ENCODE results near the gene CNPY2.
"Not testable (repeated sequence)": the region's sequence is repeated elsewhere in the genome, so short reads cannot be mapped to it uniquely, and the experiment has no call there.

CNPY2 gene

GRCh38 chr12:56315622-56316473, at the start of gene CNPY2:
TSS of gene CNPY2 (minus strand) at chr12:56315988. CDS start at chr12:56315217, 771 bp downstream.
- peaks cover 10% of the 10 kb centered on the region for H3K36me3 Mint-ChIP-seq
- peaks cover 5% of the 10 kb centered on the region for H3K4me1 Mint-ChIP-seq
- no peaks in the 10 kb centered on the region for H3K27me3 Mint-ChIP-seq
- DNase-seq (ENCODE audit: low spot score in 2 of 2), result peak; percentile 89 to 93
- peak within 1 kb of the TSS; percentile 97 for H3K27ac Mint-ChIP-seq
- H3K9me3 Mint-ChIP-seq, result no peaks in the 10 kb centered on the region
- H3K4me3 Mint-ChIP-seq, result peak within 1 kb of the TSS; percentile 98
- ATAC-seq (ENCODE audit: low read depth), result peak; percentile 88

GRCh38 chr12:56362130-56363059, 46.6 kb upstream of the CNPY2 start, which contains the start of gene APOF:
TSS of gene APOF (minus strand) at chr12:56362857. CDS start at chr12:56362745, 112 bp downstream.
- peaks cover 17% of the 10 kb centered on the region for H3K4me1 Mint-ChIP-seq
- H3K9me3 Mint-ChIP-seq, result no peaks in the 10 kb centered on the region
- H3K27ac Mint-ChIP-seq, result no peak within 1 kb of the TSS
- H3K27me3 Mint-ChIP-seq, result no peaks in the 10 kb centered on the region
- H3K36me3 Mint-ChIP-seq, result no peaks in the 10 kb centered on the region
- DNase-seq (ENCODE audit: low spot score in 2 of 2), result no peak
- peak within 1 kb of the TSS; percentile 96 for H3K4me3 Mint-ChIP-seq
- ATAC-seq (ENCODE audit: low read depth), result no peak

DNA sequence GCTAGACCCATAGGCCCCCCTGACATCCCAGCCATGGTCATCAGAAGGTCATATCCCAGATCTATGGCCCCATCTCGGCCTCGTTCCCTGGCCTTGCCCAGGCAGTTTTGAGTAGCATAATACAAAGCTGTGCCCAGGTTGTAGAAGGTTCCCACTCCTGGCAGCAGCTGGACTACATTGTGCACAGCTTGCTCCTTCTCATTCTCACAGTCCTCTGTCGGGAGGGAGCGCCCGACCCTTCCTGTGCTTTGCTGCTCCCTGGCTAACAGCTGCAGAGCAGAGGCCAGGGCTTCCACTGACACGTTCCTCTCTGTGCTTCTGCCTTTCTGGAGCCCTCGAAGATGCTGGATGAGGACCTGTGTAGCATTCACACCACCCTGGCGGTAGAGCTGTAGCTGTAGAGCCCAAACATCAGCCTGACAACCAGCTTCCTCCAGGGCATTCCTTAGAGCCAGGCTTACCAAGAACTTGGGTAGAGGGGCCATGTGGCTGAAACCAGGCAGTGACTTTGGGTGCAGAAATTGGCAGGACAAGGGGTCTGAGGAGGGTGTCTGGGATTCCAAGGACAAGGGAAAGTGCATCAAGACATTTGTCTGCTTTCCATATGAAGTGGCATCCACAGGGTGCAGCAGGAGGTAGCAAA, 45.8 kb upstream of the CNPY2 start:
- ATAC-seq (ENCODE audit: low read depth) (no peak), DNase-seq (ENCODE audit: low spot score in 2 of 2) (no peak)
- Mint-ChIP-seq H3K36me3 (no peaks in the 10 kb centered on the region), H3K27ac (peak overlapping the region; percentile 82), H3K9me3 (no peaks in the 10 kb centered on the region), H3K27me3 (no peaks in the 10 kb centered on the region), H3K4me3 (peak overlapping the region; percentile 96), H3K4me1 (peaks cover 18% of the 10 kb centered on the region)

DNA sequence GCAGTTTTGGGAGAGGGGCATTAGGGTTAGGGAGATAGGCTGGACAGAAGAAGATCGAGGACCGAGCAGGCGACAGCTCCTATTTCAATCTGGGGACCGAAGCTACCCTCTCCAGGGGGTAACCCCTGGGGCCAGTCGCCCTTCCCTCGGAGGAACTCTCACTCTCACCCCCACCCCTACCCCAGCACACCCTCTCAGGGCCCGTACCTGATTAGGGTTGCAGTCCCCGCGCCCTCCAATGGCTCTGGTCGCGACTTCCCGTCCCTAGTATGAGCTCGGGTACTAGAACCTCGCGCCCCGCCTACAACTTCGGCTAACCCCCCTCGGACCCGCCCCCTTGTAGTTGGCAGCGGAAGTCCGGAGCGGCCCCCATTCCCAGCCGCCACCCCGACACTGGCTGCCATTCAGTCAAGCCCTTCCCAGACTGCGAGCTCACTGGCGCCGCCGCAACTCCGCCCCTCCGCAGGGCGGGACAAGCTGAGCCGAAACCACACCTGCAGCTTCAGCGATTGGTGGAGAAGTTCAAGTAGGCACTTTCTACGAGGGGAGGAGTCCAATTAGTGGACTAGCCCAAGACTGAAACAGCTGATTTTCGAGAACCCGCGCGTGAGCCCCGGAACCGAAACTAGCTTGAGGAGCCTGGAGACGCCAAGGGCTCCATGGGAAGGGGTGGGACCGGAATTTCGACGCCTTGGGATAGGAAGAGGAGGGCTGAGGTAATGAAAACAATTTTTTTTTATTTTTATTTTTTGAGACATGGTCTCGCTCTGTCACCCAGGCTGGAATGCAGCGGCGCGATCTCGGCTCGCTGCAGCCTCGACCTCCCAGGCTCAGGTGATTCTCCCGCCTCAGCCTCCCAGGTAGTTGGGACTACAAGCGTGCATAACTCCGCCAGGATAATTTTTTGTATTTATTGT, 44.3 kb upstream of the CNPY2 start, which contains the start of gene STAT2:
Gene STAT2 (minus strand): TSS at position 257 of the 917 bp plus-strand sequence. CDS start 3,536 bp downstream, outside the sequence.
- H3K4me1 Mint-ChIP-seq, result peaks cover 22% of the 10 kb centered on the region
- H3K27ac Mint-ChIP-seq, result peak within 1 kb of the TSS; percentile 82
- H3K9me3 Mint-ChIP-seq, result no peaks in the 10 kb centered on the region
- ATAC-seq (ENCODE audit: low read depth) (peak; percentile 93), DNase-seq (ENCODE audit: low spot score in 2 of 2) (peak; percentile 92 to 99)
- H3K27me3 Mint-ChIP-seq, result no peaks in the 10 kb centered on the region
- H3K4me3 Mint-ChIP-seq, result peak within 1 kb of the TSS; percentile 96
- peaks cover 8% of the 10 kb centered on the region for H3K36me3 Mint-ChIP-seq

- H3K27me3 Mint-ChIP-seq, result no peaks in the 10 kb centered on the region
- H3K4me3 Mint-ChIP-seq, result peak overlapping the region; percentile 96
- no peak for DNase-seq (ENCODE audit: low spot score in 2 of 2)
- peak overlapping the region; percentile 82 for H3K27ac Mint-ChIP-seq
- no peak for ATAC-seq (ENCODE audit: low read depth)
- peaks cover 22% of the 10 kb centered on the region for H3K4me1 Mint-ChIP-seq
- H3K9me3 Mint-ChIP-seq, result no peaks in the 10 kb centered on the region
- H3K36me3 Mint-ChIP-seq, result peaks cover 17% of the 10 kb centered on the region
These were observed 43.2 kb upstream of the CNPY2 start for GRCh38 chr12:56358836-56359532.

DNA sequence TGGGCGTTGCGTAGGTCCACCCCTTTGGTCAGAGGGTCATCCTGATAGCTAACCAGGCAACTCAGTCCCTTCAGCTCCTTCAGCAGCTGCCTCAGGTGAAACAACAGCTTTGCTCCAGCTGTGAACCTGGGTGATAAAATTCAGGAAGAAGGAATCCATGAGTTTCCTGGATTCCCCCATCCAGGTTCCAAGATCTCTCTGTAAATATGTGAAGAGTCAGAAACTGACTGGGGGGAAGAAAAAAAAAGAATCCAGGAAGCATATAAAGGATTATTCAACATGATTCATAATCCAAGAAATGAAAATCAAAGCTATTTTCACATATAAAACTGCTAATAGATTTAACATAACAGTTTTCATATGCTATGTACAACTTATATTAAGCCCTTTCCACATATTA, 35.5 kb upstream of the CNPY2 start:
- H3K4me3 Mint-ChIP-seq, result no peak overlapping the region
- H3K4me1 Mint-ChIP-seq, result peaks cover 3% of the 10 kb centered on the region
- H3K27me3 Mint-ChIP-seq, result no peaks in the 10 kb centered on the region
- no peaks in the 10 kb centered on the region for H3K9me3 Mint-ChIP-seq
- H3K36me3 Mint-ChIP-seq, result peaks cover 42% of the 10 kb centered on the region
- DNase-seq (ENCODE audit: low spot score in 2 of 2) (no peak), ATAC-seq (ENCODE audit: low read depth) (no peak)
- no peak overlapping the region for H3K27ac Mint-ChIP-seq

GRCh38 chr12:56350662-56351061, 34.9 kb upstream of the CNPY2 start:
- Mint-ChIP-seq H3K4me1 (no peaks in the 10 kb centered on the region), H3K4me3 (no peak overlapping the region), H3K27ac (no peak overlapping the region), H3K9me3 (no peaks in the 10 kb centered on the region), H3K36me3 (peaks cover 45% of the 10 kb centered on the region), H3K27me3 (no peaks in the 10 kb centered on the region)
- DNase-seq (ENCODE audit: low spot score in 2 of 2) (no peak), ATAC-seq (ENCODE audit: low read depth) (no peak)

- Mint-ChIP-seq H3K4me3 (no peak overlapping the region), H3K4me1 (no peaks in the 10 kb centered on the region), H3K9me3 (no peaks in the 10 kb centered on the region), H3K27ac (peak overlapping the region; percentile 22), H3K27me3 (no peaks in the 10 kb centered on the region), H3K36me3 (peaks cover 35% of the 10 kb centered on the region)
- DNase-seq (ENCODE audit: low spot score in 2 of 2), result no peak
- no peak for ATAC-seq (ENCODE audit: low read depth)
These were observed 33.0 kb upstream of the CNPY2 start for GRCh38 chr12:56348776-56349175.

DNA sequence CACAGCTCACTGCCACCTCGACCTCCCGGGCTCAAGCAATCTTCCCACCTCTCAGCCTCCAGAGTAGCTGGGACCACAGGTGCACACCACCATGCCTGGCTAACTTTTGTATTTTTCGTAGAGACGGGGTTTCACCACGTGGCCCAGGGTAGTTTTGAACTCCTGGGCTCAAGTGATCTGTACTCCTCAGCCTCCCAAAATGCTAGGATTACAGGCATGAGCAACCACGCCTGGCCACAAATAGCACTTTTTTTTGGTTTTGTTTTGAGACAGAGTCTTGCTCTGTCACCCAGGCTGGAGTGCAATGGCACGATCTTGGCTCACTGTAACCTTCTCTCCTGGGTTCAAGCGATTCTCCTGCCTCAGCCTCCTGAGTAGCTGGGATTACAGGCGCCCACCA, 31.5 kb upstream of the CNPY2 start:
- ATAC-seq (ENCODE audit: low read depth); H3K27me3 Mint-ChIP-seq; H3K4me1 Mint-ChIP-seq; H3K4me3 Mint-ChIP-seq; H3K9me3 Mint-ChIP-seq; DNase-seq (ENCODE audit: low spot score in 2 of 2): not testable (repeated sequence)
- Mint-ChIP-seq H3K27ac (peak overlapping the region; percentile 8), H3K36me3 (peaks cover 44% of the 10 kb centered on the region)

- H3K4me3 Mint-ChIP-seq, result no peak overlapping the region
- no peaks in the 10 kb centered on the region for H3K9me3 Mint-ChIP-seq
- DNase-seq (ENCODE audit: low spot score in 2 of 2) (no peak), ATAC-seq (ENCODE audit: low read depth) (no peak)
- H3K36me3 Mint-ChIP-seq, result peaks cover 44% of the 10 kb centered on the region
- H3K27ac Mint-ChIP-seq, result no peak overlapping the region
- no peaks in the 10 kb centered on the region for H3K4me1 Mint-ChIP-seq
- H3K27me3 Mint-ChIP-seq, result no peaks in the 10 kb centered on the region
These were observed 30.9 kb upstream of the CNPY2 start for GRCh38 chr12:56346675-56347074.

DNA sequence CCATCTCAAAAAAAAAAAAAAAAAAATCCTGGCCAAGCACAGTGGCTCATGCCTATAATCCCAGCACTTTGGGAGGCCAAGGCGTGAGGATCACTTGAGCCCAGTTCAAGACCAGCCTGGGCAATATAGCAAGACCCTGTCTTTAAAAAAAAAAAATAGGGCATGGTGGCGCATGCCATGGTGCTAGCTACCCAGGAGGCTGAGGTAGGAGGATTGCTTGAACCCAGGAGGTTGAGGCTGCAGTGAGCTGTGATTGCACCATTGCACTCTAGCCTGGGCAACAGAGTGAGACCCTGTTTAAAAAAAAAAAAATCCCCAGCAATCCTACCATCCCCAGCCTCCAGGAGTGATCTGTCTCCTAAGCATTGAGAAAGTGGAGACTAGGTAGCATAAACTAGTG, 26.5 kb upstream of the CNPY2 start:
- not testable (repeated sequence) for H3K27me3 Mint-ChIP-seq; H3K9me3 Mint-ChIP-seq; H3K27ac Mint-ChIP-seq; DNase-seq (ENCODE audit: low spot score in 2 of 2); H3K4me3 Mint-ChIP-seq; ATAC-seq (ENCODE audit: low read depth)
- Mint-ChIP-seq H3K4me1 (peaks cover 21% of the 10 kb centered on the region), H3K36me3 (peaks cover 24% of the 10 kb centered on the region)

DNA sequence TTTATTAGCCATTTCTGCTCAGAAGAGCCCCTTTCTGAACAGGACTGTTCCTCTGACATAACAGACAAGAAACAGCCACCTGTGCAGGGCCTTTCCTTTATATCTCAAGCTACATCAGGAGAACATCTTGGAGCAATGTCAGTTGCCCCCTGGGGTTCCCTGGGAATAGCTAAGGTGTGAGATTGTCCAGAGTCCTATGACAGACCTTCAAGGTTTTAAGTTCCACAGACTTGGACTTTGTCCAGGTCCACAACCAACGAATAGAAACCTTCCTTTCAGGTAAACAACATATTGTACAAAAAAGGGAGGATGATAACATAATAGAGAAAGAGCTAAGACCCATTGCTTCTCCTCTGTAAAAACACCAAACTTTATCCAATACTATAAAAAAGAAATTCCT, 25.8 kb upstream of the CNPY2 start:
- no peak overlapping the region for H3K27ac Mint-ChIP-seq
- DNase-seq (ENCODE audit: low spot score in 2 of 2) (no peak), ATAC-seq (ENCODE audit: low read depth) (no peak)
- no peaks in the 10 kb centered on the region for H3K9me3 Mint-ChIP-seq
- H3K4me1 Mint-ChIP-seq, result peaks cover 26% of the 10 kb centered on the region
- peaks cover 24% of the 10 kb centered on the region for H3K36me3 Mint-ChIP-seq
- H3K27me3 Mint-ChIP-seq, result no peaks in the 10 kb centered on the region
- no peak overlapping the region for H3K4me3 Mint-ChIP-seq
